DMS79 (cell line): ENCODE measurements around the gene LRRC28.
"Not testable (repeated sequence)": the region's sequence is repeated elsewhere in the genome, so short reads cannot be mapped to it uniquely, and the experiment has no call there.

Experiments
- DNase-seq: peaks from one replicate; lab custom pipeline; 2025; lab: John Stamatoyannopoulos, UW

The LRRC28 gene

DNA sequence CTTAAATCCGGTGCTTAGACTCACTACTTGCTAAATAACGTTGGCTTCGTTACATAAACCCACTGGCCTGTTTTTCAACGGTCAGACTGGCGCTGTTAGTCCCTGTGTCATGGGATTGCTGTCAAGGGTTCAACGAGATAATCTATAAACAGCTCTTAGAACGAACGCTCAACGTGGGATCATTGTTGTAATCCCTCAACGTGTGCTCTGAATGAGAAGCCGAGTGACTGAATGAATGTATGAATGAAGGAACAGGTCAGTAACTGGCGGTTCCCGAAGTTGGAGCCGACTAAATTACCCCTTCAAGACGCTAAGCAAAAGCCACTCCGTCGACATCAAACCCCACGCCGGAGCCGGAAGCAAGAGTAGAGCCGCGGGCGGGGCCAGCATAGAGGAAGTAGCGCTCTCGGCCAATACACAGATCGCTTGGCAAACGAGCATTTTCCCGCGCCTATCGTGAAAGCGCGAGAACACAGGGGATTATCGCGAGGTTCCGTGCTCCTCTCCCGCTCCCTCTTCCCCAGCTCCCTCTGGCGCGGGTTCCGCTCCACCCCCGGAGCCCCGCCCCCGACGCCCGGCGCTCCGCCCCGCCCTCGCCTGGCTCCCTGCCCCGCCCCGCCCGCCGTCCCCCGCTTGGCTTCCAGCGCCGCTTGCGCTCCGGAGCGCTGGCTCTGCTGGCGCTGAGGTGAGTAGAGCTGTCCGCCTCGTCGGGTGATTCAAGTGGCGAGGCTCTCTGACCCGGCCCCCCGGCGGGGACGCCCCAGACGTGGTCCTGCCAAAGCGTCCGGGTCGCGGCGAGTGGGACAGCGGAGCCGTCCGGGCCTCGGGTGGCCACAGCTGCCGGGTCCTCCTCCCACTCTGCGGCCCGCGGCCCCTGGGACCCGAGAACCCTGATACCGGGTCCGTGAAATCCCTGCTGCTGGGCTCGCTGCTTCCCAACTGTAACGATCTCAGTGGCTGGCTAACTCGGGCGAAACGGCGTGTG is at the start of gene LRRC28:
Gene LRRC28, plus strand, starts transcription at position 625 of the 985 bp plus-strand sequence. CDS start 4,477 bp downstream, outside the sequence.
- peak; percentile 89 for DNase-seq

DNA sequence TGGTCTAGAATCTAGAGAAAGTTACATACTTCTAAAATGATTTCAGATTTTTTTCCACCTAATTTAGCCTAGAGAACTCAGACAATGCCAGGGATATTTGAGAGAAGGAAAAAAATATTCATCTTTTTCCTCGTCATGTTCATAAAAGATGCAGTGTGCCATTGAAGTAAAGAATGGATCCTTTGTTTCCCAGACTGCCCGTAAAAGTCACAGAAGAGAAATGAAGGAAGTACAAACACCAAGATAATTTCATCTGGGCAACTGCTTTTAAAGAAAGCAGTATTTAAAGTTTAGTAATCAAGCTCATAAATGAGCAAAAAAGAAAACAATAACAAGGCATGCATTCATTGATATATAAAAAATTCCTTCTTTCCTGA is 49.1 kb upstream of the LRRC28 start:
- no peak for DNase-seq

DNA sequence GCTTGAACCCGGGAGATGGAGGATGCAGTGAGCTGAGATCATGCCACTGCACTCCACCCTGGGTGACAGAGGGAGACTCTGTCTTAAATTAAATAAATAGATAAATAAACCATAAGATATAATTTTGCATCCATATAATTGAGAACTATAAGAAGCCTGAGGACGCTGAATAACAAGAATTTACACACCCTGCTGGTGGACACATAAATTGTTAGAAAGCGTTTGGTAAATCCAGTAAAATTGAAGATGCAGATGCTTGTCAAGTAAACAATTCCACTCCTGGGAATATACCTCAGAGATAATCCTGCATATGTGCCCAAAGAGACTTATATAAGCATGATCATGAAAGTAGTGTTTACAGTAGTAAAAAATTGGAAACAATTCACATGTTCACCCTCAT is 43.6 kb upstream of the LRRC28 start:
- DNase-seq: no peak

DNA sequence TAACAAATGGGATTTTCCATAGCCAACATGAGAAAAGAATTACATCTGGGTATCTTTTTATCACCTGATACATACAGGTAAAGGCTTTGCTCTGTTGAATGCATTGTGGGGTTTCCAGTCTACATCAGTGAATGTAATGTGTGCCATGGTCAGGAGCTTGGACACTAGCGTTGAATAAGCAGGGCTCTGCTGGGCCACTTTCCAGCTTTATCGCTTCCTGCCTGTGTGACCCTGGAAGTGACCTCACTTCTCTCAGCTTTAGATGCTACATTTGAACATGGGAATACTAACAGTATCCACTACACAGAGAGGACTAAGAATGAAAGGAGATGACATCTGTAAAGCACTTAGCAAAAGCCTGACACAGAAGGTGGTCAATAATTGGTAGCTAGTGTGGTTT is 42.0 kb upstream of the LRRC28 start:
- no peak for DNase-seq

DNA sequence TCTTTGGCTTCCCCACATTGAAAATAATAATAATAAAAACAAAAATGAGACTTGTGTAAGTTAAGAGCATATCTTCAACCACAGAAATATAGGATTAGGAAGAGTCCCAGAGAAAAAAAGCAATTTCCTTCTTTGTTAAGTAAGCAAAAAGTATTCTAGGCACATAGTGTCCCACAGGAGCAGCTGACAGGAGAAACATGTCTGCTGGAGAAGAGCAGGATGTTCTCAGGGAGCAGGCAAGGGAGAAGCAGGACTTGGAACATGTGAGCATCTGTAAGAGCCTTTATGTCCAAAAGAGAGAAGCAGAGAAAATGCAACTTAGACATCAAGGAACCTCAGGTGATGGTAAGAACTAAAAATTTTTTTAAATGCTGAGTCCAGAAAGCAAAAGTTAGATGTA is 40.9 kb upstream of the LRRC28 start:
- DNase-seq: no peak

DNA sequence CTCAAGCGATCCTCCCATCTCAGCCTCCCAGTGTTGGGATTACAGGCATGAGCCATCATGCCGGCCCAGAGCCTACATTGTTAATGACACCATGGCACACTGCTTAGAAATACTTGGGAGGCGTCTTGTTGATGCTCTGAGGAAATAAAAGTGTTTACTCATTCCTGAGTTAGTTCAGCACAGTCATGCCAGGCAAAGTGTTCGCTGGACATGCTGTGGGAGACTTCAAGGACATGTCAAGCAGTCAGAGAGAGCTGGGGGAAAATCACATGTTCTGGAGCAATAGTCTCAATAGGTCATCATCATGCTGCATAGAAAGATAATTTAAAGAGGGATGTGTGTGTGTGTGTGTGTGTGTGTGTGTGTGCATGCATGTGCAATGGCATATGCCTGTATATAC is 39.4 kb upstream of the LRRC28 start:
- DNase-seq: no peak

DNA sequence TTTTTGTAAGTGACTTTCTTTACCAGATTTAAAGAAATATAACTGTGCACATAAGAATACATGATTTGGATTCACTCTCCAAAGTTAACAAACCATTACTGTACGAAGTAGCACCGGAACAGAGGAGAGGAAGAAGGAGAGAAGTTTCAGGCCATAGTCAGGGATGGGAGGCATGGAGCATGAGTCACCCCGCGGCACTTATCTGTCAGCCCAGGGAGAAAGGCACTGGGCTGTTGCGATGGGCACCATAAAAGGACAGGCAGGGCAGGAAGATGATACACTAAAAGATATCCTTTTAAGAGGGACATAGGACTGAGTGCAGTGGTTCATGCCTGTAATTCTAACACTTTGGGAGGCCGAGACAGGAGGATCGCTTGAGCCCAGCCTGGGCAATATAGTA is 38.9 kb upstream of the LRRC28 start:
- DNase-seq: no peak

DNA sequence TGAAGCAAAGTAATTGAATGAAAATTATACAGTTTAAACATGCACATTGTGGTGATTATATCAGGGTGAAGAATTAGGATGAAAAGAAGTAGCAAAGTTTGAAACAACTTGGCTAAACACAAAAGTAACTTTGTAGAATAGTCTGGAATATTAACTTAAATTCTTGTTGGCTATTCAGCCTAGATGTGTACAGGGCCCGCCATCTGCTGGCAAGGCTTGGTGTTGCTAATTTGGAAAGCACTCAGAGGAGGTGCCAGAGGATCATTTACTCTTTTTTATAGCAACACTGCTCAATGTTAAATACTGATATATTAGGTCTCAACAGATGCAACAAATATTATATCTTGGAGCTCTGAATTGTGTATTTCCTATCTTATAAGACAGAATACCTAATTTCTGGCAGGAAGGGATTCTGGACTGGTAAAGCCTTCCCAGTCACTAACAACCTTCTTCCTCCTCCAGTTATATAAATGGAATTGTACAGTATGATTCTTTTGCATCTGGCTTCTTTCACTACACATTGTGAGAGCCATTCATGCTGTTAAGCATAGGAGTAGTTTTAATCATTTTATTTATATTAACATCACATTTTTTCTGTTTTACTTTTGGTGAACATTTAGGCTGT is 38.0 kb upstream of the LRRC28 start:
- DNase-seq: no peak

DNA sequence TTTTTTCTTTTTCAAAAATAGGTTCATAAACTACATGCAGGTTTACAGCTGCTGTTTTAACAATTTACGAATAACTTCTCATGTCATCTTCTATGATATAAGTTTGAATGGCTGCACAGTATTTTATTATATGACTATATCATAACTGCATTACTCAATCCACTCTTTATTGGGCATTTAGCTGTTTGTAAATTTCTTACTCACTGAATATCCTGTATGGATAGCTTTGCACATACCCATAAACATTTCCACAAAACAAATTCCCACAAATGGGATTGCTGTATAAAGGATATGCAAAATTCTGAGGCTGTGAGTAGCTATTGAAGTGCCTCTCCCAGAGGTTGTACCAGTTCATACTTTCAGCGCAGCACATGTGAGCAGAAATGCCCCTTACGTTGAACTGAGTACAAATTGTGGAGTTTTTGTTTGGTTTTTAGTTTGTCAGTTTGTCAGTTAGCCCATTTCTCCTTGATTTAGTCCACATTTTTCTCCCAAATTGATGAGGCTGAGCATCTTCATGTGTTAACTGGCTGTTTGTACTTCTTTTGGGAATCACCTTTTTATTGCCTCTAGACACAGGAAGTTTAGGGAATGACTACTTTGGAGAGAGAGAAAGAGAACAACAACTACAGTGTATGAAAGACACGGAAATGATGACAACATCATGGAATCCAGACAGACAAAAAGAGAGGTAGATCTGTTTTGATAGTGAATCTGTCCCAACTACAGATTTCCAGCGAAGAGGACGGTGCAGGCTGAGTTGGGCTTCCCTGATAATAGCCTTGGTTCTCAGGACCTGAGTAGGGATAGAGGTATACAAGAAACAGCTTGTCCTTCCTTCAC is 26.7 kb upstream of the LRRC28 start:
- no peak for DNase-seq

DNA sequence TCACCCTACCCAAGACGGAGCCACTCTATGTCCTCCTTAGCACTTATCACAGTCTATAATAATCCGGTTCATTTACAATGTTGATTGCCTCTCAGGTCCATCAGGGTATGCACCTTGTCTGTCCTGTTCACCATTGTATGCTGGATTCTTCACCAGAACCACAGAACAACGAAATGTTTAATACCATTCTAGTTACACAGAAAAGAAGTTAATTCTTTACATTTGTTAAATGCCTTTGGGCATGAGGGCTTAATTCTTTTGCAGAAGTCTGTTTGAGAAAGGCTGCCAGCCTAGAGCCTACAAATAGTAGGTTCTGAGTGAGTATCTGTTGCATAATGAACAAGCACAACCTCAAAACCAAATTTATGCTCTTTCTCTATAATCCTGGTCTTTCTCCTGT is 24.5 kb upstream of the LRRC28 start:
- no peak for DNase-seq

DNA sequence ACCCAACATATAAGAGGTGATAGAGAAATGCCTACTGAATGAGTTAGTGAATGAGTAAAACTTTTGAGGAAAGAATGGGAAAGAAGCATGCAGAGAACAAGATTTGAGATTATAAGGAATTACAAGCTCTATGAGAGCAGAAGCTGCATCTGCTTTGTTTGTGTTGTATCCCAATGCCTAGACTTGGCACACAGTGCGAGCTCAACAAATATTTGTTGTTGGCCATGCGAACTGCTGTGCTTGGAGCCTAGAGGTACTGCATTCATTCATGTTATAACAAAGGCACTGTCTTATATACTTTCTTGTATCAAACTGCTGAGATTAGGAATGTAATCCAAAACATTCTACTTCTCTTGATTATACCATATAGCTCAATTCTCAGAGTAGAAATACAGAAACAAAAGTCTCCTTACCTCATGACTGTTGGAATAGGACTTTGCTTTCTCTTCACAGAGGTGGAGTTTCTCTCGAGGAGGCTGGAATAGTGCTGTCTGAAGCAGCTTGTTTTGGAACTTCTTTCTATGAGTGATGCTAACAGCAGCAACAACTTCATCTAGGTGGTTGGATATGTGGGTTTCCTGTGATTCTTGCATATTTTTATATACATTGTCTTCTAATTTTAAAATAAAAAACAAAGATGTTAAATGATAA is 23.0 kb upstream of the LRRC28 start:
- no peak for DNase-seq

DNA sequence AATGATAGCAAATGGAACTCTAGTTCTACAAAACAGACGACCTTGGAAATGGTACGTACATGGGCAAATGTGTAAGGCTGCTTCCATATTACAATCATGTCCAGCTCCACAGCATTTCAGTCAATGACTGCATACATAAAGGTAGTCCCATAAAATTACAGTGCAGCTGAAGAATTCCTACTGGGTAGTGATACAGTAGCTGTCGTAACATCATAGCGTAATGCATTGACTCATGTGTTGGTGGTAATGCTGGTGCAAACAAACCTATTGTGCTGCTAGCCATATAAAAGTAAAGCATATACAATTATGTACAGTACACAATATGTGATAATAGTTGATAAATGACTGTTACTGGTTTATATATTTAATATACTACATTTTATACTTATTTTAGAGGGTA is 20.4 kb upstream of the LRRC28 start:
- no peak for DNase-seq

DNA sequence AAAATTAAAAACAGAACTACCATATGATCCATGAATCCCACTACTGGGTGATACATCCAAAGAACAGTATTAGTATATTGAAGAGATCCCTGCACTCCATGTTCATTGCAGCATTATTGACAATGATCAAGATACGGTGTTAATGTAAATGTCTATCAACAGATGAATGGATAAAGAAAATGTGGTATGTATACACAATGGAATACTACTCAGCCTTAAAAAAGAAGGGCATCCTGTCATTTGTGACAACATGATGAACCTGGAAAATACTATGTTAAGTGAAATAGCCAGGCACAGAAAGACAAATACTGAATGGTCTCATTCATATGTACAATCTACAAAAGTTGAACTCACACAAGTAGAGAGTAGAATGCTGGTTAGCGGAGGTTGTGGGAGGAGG is 18.5 kb upstream of the LRRC28 start:
- DNase-seq: no peak

DNA sequence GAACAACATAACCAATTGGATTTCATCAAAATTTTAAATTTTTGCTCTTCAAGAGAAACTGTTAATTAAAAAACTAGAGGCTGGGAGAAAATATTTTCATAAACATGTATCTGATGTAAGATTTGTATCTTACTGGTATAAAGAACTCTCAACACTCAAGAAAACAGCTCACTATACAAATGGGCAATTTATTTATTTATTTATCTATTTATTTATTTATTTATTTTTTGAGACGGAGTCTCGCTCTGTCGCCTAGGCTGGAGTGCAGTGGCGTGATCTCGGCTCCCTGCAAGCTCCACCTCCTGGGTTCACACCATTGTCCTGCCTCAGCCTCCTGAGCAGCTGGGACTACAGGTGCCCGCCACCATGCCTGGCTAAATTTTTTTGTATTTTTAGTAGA is 17.1 kb upstream of the LRRC28 start:
- DNase-seq: not testable (repeated sequence)

DNA sequence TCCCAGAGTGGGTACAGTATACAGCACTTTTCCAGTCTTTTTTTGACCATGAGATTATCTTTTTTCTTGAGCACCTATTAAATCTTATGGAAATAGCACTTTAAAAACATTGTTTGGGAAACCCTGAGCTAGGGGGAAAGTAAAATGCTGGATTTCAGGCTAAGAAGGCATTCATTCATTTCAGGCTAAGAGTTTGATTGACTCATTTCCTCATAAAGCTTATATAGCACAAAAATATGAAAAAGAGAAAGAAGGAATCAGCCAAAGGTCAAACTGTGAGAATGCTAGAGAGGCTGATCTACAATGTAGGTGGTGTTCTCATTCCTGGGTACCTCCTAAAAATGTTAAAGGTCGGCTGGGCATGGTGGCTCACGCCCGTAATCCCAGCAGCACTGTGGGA is 12.4 kb upstream of the LRRC28 start:
- no peak for DNase-seq

DNA sequence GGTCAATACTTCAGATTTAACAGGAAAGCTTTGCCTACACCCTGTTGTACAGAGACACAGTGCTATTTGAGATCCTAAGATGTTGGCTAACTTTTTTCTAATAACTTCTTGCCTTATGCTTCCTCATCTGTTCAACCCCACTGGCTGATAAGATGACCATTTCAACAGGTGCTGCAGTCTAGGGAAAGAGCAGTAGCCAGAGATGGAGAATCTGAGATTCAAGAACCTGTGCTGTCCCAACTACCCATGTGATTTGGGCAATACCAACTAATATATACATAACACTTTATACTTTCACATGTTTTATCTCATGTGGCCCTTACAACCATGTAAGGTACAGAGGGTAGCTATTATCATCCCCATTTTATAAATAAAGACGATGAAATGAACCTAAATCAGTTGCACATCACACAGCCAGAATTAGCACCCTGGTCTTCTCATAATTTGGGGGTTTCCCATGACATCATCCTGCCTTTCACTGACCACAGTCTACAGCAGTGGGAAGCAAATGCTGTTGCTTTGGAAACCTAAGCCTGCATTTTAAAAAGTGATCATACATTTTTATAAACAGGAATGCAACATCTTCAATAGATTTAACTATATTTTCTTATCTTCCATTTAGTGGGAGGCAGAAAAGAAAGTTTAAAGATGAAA is 11.6 kb upstream of the LRRC28 start:
- no peak for DNase-seq

DNA sequence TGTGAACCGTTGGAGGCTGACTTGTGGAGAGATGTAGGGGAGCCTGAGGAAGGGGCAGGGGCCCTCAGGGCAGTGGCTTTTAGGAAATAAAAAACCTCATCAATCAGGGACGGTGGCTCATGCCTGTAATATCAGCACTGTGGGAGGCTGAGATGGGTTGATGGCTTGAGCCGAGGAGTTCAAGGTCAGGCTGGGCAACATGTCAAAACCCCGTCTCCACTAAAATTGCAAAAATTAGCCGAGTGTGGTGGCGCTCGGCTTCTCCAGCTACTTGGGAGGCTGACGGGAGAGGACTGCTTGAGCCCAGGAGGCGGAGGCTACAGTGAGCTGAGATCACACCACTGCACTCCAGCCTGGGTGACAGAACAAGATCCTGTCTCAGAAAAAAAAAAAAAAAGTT is 9.5 kb upstream of the LRRC28 start:
- no peak for DNase-seq

DNA sequence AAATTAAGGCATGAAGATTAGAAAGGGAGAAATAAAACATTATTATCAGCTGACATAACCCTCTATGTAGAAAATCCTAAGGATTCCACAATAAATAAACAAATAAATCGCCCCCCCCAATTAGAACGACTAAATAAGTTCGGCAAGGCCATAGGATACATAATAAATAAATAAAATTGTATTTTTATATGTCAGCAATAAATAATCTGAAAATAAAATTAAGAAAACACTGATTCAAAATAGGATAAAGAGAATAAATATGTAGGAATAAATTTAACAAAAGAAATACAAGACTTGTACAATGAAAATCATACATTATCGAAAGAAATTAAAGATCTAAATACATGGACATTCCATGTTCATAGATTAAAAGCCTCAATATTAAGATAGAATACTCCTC is 7.0 kb upstream of the LRRC28 start:
- no peak for DNase-seq

DNA sequence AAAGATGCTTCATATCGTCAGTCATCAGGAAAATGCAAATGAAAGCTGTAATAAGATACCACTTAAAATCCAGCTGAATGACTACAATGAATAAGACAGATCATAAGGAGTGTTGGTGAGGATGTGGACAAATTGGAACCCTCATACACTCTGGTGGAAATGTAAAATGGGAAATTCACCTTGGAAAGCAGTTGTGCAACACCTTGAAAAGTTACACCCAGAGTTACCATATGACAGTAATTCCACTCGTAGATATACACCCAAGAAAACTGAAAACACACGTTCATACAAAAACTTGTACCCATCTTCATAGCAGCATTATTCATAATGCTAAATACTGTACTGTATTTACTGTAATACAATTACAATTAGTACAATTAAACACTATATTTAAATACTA is 4.2 kb upstream of the LRRC28 start:
- DNase-seq: no peak

DNA sequence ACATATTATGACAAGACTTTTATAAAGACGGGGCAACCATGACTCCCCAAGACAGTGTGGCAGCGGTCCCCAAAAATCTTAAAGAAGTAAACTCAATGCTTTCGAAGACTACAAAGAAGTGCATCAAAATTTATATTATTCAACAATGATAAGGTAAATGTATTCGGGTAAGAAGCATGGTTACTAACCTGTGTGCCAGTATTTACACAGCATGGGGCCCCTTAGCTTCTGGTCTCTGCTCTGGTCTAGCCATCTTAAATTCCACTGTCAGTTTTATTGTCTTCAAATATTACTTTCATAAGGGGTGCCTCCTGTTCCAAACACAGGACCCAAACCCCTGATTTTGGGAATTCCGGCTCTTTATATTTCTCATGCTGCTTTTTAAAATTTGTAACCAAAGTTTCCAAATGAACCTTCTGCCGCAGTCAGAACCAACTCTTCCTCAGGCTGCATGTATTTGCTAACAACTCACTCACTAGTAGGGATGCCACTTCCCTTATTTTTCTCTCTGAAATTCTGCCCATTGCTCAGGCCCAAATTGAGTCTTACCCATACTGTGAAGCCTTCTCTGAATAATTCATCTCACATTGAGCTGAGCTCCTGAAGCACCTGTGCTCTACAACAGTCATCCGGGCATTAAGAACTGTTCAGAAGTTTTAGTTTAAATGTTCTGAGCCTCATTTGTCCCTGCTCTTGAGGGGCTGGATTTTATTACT is 3.1 kb upstream of the LRRC28 start:
- DNase-seq: no peak

DNA sequence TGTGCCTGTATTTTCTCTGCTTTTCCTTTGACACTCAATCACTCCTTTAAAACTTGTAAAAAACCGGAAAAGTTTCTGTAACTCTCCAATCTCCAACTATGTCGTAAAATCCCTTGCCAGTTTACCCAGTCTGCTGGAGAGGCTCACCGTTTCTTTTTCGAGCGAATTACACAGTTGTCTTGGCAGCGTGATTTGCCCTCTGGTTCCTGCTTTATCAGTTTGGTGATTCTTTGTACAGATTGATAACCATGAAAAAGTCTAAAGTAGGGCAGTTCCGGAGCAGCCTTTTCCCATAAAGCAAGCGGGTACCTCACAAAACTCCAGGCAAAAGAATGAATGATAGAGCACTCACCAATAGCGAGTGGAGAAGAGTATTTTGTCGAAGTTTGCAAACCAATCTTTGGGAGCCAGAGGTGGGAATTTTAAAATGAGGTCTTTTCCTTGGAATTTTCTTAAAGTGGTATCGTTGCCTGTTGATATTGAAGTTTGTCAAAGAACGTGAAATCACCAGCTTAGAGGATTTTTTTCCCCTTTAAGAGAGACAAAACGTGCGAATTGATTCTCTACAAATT is 1.9 kb upstream of the LRRC28 start, which contains the start of gene TTC23:
Gene TTC23, minus strand, starts transcription at position 312 of the 572 bp plus-strand sequence. CDS start 20,869 bp downstream, outside the sequence.
- no peak for DNase-seq
